C4-2B (cell line): ENCODE measurements around the gene ANKRD49.

ENCODE experiments used
- CTCF ChIP-seq: fragments of 450-650 bp; conservative IDR thresholded peaks from 2 replicates; pipeline ENCODE4 v1.5.1; 2017; ENCODE audit warnings: mild to moderate bottlenecking
- ZFX ChIP-seq: fragments of 450-650 bp; IDR thresholded peaks from 2 replicates; pipeline ENCODE4 v1.6.1; 2017

GRCh38 chr11:94477624-94478023 lies 16.2 kb upstream of the ANKRD49 start:
- TF ChIP-seq CTCF (no peak), ZFX (no peak)
